Gastroesophageal sphincter (tissue), 4 donors: ENCODE measurements around the gene BRD7. TPM values are rescaled to one million over a fixed set of nuclear protein-coding genes. Genes with fewer than 3 reads are reported as not detected.

Experiments
- ATAC-seq: fragments of 150-250 bp; one replicate; pipeline ENCODE4 v1.9.1; 2016; ENCODE audit warnings: mild to moderate bottlenecking, moderate library complexity
- H3K27ac ChIP-seq, 4 donors: fragments of 200-600 bp; sonication (generic) in 3 of 4; 1 replicate in 3 of 4; 2 replicates in 1 of 4; pipeline ENCODE4 v1.5.1; 2016 to 2019
- H3K27me3 ChIP-seq: fragments of 200-600 bp; sonication (generic); one replicate; pipeline ENCODE4 v1.5.1; 2019
- H3K36me3 ChIP-seq, 2 donors: fragments of 200-600 bp; sonication (generic); one replicate each; pipeline ENCODE4 v1.5.1; 2019; ENCODE audit warnings: control low read depth in 1 of 2
- H3K4me1 ChIP-seq, 3 donors: fragments of 200-600 bp; sonication (generic); 1 replicate in 2 of 3; 2 replicates in 1 of 3; pipeline ENCODE4 v1.5.1; 2016 to 2019; ENCODE audit warnings: control low read depth in 2 of 3
- H3K4me3 ChIP-seq, 2 donors: fragments of 200-600 bp; sonication (generic); one replicate each; pipeline ENCODE4 v1.5.1; 2019; ENCODE audit warnings: mild to moderate bottlenecking in 1 of 2, moderate library complexity in 1 of 2
- H3K9me3 ChIP-seq, 3 donors: fragments of 200-600 bp; sonication (generic); one replicate each; pipeline ENCODE4 v1.5.1; 2017 to 2019; ENCODE audit warnings: control low read depth in 2 of 3
- CTCF ChIP-seq, 4 experiments: fragments of 200-600 bp in 2 of 4; fragments of 450-650 bp in 2 of 4; sonication (generic) in 1 of 4; IDR thresholded peaks; one replicate each; pipeline ENCODE4 v1.5.1; 2017 to 2019; ENCODE audit warnings: antibody characterized with exemption in 4 of 4, mild to moderate bottlenecking in 2 of 4, moderate library complexity in 2 of 4
- EP300 ChIP-seq: sonication (generic); formaldehyde crosslinking; IDR thresholded peaks from one replicate; pipeline ENCODE4 v1.6.1; 2017; ENCODE audit warnings: antibody characterized with exemption, mild to moderate bottlenecking
- POLR2A ChIP-seq, 2 donors: fragments of 450-650 bp; IDR thresholded peaks; one replicate each; pipeline ENCODE4 v1.6.1; 2017; ENCODE audit warnings: antibody characterized with exemption in 2 of 2, mild to moderate bottlenecking in 2 of 2, moderate library complexity in 1 of 2
- POLR2AphosphoS5 ChIP-seq: sonication (generic); formaldehyde crosslinking; IDR thresholded peaks from one replicate; pipeline ENCODE4 v1.6.1; 2017; ENCODE audit warnings: antibody characterized with exemption
- WGBS, 2 donors: methylation state at CpG; one replicate each; pipeline ENCODE4 v1.1.5; 2018; ENCODE audit warnings: low coverage in 1 of 2; 5-methylcytosine and 5-hydroxymethylcytosine counted together
- total RNA-seq, 4 donors: library from RNA; depleted of rRNA; stranded (reverse); fragments of >200 nt; gene quantifications; one replicate each; pipeline ENCODE4 v1.1.0, GENCODE V29; 2016

Gene BRD7
- total RNA-seq, 4 donors from 2014 or later, result 59.1 to 84.0 (median 70.5) TPM

DNA sequence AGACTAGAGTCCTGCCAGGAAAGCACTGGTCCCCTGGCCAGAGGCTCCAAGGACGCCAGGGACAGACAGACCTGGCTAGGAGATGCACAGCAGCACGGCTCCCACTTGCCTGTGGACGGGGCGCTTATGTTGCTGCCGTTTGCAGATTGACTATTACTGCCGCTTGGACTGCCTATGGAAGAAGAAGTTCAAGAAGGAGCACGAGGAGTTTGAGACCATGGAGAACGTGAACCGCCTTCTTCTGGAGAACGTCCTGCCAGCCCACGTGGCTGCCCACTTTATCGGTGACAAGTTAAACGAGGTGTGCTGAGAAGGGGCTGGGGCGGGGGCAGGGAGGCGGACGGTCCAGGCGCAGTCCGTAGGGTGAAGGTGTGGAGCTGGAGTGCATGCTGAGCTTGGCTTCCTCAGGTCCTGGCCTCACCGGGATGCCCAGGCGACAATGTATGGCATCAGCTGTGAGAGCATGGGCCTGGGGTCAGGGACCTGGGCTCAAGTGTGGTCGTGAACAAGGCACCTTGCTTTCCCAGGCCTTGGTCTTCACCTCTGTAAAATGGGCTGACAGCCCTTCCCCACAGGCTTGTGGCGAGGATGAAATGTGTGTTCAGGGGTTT lies 56.8 kb downstream of the BRD7 start:
- peaks cover 0 to 56% of the 10 kb centered on the region in 2 donors for H3K36me3 ChIP-seq

GRCh38 chr16:50311134-50311528 lies 57.7 kb downstream of the BRD7 start:
- no peak for ATAC-seq
- H3K27me3 ChIP-seq, result no peaks in the 10 kb centered on the region
- no peak overlapping the region for H3K4me3 ChIP-seq
- H3K9me3 ChIP-seq, result no peaks in the 10 kb centered on the region
- 100% methylated on average over 1 to 2 of the region's 4 CpGs for WGBS, 2 donors
- TF ChIP-seq POLR2A (IDR thresholded peaks at IDR 0.05), result no peak
- TF ChIP-seq CTCF (IDR thresholded peaks at IDR 0.05), result no peak
- TF ChIP-seq POLR2AphosphoS5, result no peak
- TF ChIP-seq EP300, result no peak
- H3K27ac ChIP-seq, result no peak overlapping the region
- H3K4me1 ChIP-seq, result peaks cover 0 to 14% (median 5%) of the 10 kb centered on the region in 3 donors
- H3K36me3 ChIP-seq, result peaks cover 0 to 48% of the 10 kb centered on the region in 2 donors

More for the DNA sequence above, 56.8 kb downstream of the BRD7 start:
- no peak for TF ChIP-seq POLR2AphosphoS5
- TF ChIP-seq EP300, result no peak
- TF ChIP-seq POLR2A (IDR thresholded peaks at IDR 0.05), result no peak
- TF ChIP-seq CTCF (IDR thresholded peaks at IDR 0.05), result no peak
- no peak for ATAC-seq
- WGBS, 2 donors, result 68 to 100% methylated on average over 1 to 5 of the region's 22 CpGs
- H3K27ac ChIP-seq, result no peak overlapping the region
- H3K27me3 ChIP-seq, result no peaks in the 10 kb centered on the region
- H3K4me1 ChIP-seq, result peaks cover 0 to 14% (median 5%) of the 10 kb centered on the region in 3 donors
- no peaks in the 10 kb centered on the region for H3K9me3 ChIP-seq
- no peak overlapping the region for H3K4me3 ChIP-seq

GRCh38 chr16:50310308-50311133 lies 58.3 kb downstream of the BRD7 start:
- WGBS, 2 donors, result 74 to 77% methylated on average over 3 of the region's 18 CpGs
- no peak for ATAC-seq

DNA sequence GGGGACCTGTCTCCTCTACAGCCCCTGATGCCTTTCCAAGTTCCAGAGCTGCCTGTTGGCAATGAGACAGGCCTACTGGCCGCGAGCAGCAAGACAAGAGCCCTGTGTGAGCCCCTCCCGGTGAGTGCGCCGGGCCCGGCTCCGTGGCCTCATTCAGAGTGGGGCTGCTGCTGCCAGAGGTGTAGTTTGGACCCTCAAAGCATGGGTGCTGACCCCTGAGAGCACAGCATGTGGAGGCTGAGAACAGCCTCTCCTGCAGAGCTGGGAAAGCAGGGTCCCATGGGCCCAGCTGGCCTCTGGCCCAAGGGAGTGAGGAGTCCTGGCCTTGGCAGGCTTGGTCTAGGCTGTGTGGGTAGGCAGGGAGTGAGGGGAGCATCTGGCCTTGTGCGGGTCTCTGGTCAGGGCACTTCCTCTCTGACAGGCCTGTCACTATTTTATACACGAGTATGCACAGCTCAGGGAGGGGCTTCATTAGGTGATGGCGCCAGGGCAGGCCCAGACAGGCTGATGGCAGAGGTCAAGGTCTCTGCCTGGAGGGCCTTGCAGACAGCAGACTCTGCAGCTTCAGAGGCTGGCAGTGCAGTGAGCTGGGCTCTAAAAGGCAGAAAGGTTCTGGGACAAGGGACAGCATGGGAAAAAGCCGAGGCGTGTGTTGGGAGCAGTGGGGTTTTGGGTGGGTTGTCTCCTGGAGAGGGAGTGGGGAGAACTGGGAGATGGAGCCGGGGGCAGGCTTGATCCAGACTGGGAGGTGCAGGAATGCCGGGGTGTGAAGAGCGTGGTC lies 59.1 kb downstream of the BRD7 start:
- no peak overlapping the region for H3K27ac ChIP-seq
- 77% methylated on average over 5 of the region's 15 CpGs; no CpG with 5 or more reads in 1 of the 2 donors for WGBS, 2 donors
- H3K4me3 ChIP-seq, result no peak overlapping the region
- no peak for TF ChIP-seq EP300
- TF ChIP-seq CTCF (IDR thresholded peaks at IDR 0.05), result no peak
- TF ChIP-seq POLR2A (IDR thresholded peaks at IDR 0.05), result no peak
- no peak for TF ChIP-seq POLR2AphosphoS5
- peaks cover 0 to 14% (median 5%) of the 10 kb centered on the region in 3 donors for H3K4me1 ChIP-seq
- H3K27me3 ChIP-seq, result no peaks in the 10 kb centered on the region
- no peaks in the 10 kb centered on the region for H3K9me3 ChIP-seq
- H3K36me3 ChIP-seq, result peaks cover 0 to 42% of the 10 kb centered on the region in 2 donors
- no peak for ATAC-seq

More at GRCh38 chr16:50310308-50311133, 58.3 kb downstream of the BRD7 start:
- TF ChIP-seq POLR2AphosphoS5 (no peak), EP300 (no peak), CTCF (IDR thresholded peaks at IDR 0.05) (no peak), POLR2A (IDR thresholded peaks at IDR 0.05) (no peak)
- Histone ChIP-seq H3K27ac (no peak overlapping the region), H3K36me3 (peaks cover 0 to 42% of the 10 kb centered on the region in 2 donors), H3K4me3 (no peak overlapping the region), H3K9me3 (no peaks in the 10 kb centered on the region), H3K27me3 (no peaks in the 10 kb centered on the region), H3K4me1 (peaks cover 0 to 14% (median 5%) of the 10 kb centered on the region in 3 donors)
